Thyroid gland (tissue), 4 donors: ENCODE measurements around the gene JMJD6.

ENCODE experiments used
- POLR2A ChIP-seq, 2 donors: fragments of 450-650 bp; IDR thresholded peaks; one replicate each; pipeline ENCODE4 v1.6.1; 2017; ENCODE audit warnings: antibody characterized with exemption in 2 of 2, mild to moderate bottlenecking in 2 of 2, moderate library complexity in 1 of 2
- TF ChIP-seq, protein P1 (sequence below), 6 experiments: fragments of 200-600 bp in 3 of 6; fragments of 450-650 bp in 3 of 6; sonication (generic) in 3 of 6; IDR thresholded peaks; one replicate each; pipeline ENCODE4 v1.5.1; 2016 to 2019; ENCODE audit warnings: antibody characterized with exemption in 6 of 6, mild to moderate bottlenecking in 2 of 6, inconsistent platforms in 1 of 6, moderate library complexity in 1 of 6

- TF ChIP-seq, protein P1, sequence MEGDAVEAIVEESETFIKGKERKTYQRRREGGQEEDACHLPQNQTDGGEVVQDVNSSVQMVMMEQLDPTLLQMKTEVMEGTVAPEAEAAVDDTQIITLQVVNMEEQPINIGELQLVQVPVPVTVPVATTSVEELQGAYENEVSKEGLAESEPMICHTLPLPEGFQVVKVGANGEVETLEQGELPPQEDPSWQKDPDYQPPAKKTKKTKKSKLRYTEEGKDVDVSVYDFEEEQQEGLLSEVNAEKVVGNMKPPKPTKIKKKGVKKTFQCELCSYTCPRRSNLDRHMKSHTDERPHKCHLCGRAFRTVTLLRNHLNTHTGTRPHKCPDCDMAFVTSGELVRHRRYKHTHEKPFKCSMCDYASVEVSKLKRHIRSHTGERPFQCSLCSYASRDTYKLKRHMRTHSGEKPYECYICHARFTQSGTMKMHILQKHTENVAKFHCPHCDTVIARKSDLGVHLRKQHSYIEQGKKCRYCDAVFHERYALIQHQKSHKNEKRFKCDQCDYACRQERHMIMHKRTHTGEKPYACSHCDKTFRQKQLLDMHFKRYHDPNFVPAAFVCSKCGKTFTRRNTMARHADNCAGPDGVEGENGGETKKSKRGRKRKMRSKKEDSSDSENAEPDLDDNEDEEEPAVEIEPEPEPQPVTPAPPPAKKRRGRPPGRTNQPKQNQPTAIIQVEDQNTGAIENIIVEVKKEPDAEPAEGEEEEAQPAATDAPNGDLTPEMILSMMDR (IDR thresholded peaks at IDR 0.05): no peak
- no peak for TF ChIP-seq POLR2A (IDR thresholded peaks at IDR 0.05)
These were observed 35.7 kb downstream of the JMJD6 start for GRCh38 chr17:76690596-76691280.
